ENCODE data around the gene SUMO4. TPM values are rescaled to one million over a fixed set of nuclear protein-coding genes. Genes with fewer than 3 reads are reported as not detected.
A peak's percentile ranks its signal among the peaks of the same experiment; 100 is the strongest.

SUMO4 gene
- total RNA-seq, 1 donor from 2014 or later = 2.0 TPM

DNA sequence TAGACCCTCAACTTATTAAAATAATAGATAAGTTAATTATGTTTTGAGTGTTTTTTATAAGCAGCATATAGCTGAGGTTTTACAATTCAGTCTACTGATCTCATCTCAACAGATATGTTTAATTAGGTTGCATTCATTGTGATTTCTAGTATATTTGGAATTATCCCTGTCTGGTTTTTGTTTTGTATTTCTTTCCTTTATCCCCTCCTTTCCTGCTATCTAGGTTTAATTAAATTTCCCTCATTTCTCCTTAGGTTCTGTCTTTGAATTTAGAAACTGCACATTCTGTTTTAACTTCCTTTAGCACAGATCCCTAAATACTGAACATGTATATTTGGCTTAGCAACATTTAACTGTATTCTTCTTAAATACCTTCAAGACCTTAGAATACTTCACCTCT lies 4.9 kb upstream of the SUMO4 start:
- ATAC-seq = no peak
- H3K27me3 ChIP-seq (ENCODE audit: low read depth) = no peaks in the 10 kb centered on the region
- peaks cover 27% of the 10 kb centered on the region for H3K36me3 ChIP-seq
- no peak for DNase-seq
- intact Hi-C loops (cut with DNase I) = no loop called here
- no peak for TF ChIP-seq CTCF (IDR thresholded peaks at IDR 0.05)
- no peaks in the 10 kb centered on the region for H3K4me1 ChIP-seq
- H3K27ac ChIP-seq = no peak overlapping the region
- no peaks in the 10 kb centered on the region for H3K9me3 ChIP-seq
- no peak overlapping the region for H3K4me3 ChIP-seq

DNA sequence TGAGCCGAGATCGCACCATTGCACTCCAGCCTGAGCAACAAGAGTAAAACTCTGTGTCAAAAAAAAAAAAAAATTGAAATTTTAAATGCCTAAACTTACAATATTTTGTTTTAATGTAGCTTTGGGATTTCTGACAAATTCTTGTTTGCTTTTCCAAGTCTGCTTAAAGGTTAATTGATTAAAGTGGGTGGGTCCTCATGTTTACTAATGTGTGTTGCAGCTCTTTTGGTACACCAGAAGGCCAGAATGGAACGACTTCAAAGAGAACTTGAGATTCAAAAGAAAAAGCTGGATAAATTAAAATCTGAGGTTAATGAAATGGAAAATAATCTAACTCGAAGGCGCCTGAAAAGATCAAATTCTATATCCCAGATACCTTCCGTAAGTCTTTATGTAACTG lies 2.7 kb upstream of the SUMO4 start:
- Histone ChIP-seq H3K27me3 (ENCODE audit: low read depth) (no peaks in the 10 kb centered on the region), H3K27ac (no peak overlapping the region), H3K4me1 (no peaks in the 10 kb centered on the region), H3K4me3 (no peak overlapping the region), H3K36me3 (peaks cover 43% of the 10 kb centered on the region), H3K9me3 (no peaks in the 10 kb centered on the region)
- no peak for DNase-seq
- ATAC-seq = no peak
- intact Hi-C loops (cut with DNase I) = no loop called here
- no peak for TF ChIP-seq CTCF (IDR thresholded peaks at IDR 0.05)

GRCh38 chr6:149403534-149403933 lies 3.5 kb downstream of the SUMO4 start:
- DNase-seq (no peak), ATAC-seq (no peak)
- H3K27ac ChIP-seq = no peak overlapping the region
- no peak for TF ChIP-seq CTCF (IDR thresholded peaks at IDR 0.05)
- no peaks in the 10 kb centered on the region for H3K4me1 ChIP-seq
- H3K27me3 ChIP-seq (ENCODE audit: low read depth) = no peaks in the 10 kb centered on the region
- intact Hi-C loops (cut with DNase I) = no loop called here
- no peaks in the 10 kb centered on the region for H3K9me3 ChIP-seq
- no peak overlapping the region for H3K4me3 ChIP-seq
- peaks cover 38% of the 10 kb centered on the region for H3K36me3 ChIP-seq

GRCh38 chr6:149405823-149406765 lies 6.0 kb downstream of the SUMO4 start:
- Histone ChIP-seq H3K4me1 (no peaks in the 10 kb centered on the region), H3K9me3 (no peaks in the 10 kb centered on the region), H3K27ac (no peak overlapping the region), H3K4me3 (no peak overlapping the region), H3K27me3 (ENCODE audit: low read depth) (no peaks in the 10 kb centered on the region), H3K36me3 (peaks cover 32% of the 10 kb centered on the region)
- ATAC-seq (peak; percentile 50 to 70), DNase-seq (no peak)
- intact Hi-C loops (cut with DNase I) = no loop called here
- no peak for TF ChIP-seq CTCF (IDR thresholded peaks at IDR 0.05)

- H3K4me1 ChIP-seq = no peaks in the 10 kb centered on the region
- peaks cover 26% of the 10 kb centered on the region for H3K36me3 ChIP-seq
- H3K4me3 ChIP-seq = no peak overlapping the region
- no peak for TF ChIP-seq CTCF (IDR thresholded peaks at IDR 0.05)
- H3K27ac ChIP-seq = no peak overlapping the region
- H3K27me3 ChIP-seq (ENCODE audit: low read depth) = no peaks in the 10 kb centered on the region
- ATAC-seq (no peak), DNase-seq (no peak)
- intact Hi-C loops (cut with DNase I) = no loop called here
- no peaks in the 10 kb centered on the region for H3K9me3 ChIP-seq
Observed at GRCh38 chr6:149409617-149410016, 9.6 kb downstream of the SUMO4 start.

All from lower lobe of right lung (tissue), 2 donors.